BLaER1 treated with 17β-estradiol and CSF1 and Interleukin-3, amounts not matched to agents 10 nM and 100 nM (cell line): ENCODE data around the gene DLL4.

Experiments
- H3K27ac ChIP-seq, 11 experiments: shearing (Covaris generic); formaldehyde crosslinking; 2 replicates each; pipeline ENCODE4 v1.8.1; 2022
- H3K27me3 ChIP-seq, 11 experiments: shearing (Covaris generic); formaldehyde crosslinking; 2 replicates each; pipeline ENCODE4 v1.8.1; 2022
- H3K36me3 ChIP-seq, 11 experiments: shearing (Covaris generic); formaldehyde crosslinking; 2 replicates each; pipeline ENCODE4 v1.8.1; 2022
- H3K4me1 ChIP-seq, 10 experiments: shearing (Covaris generic); formaldehyde crosslinking; 2 replicates each; pipeline ENCODE4 v1.8.1; 2022
- H3K4me2 ChIP-seq, 11 experiments: shearing (Covaris generic); formaldehyde crosslinking; 2 replicates each; pipeline ENCODE4 v1.8.1; 2022
- H3K4me3 ChIP-seq, 10 experiments: shearing (Covaris generic); formaldehyde crosslinking; 2 replicates each; pipeline ENCODE4 v1.8.1; 2022
- H3K9ac ChIP-seq, 11 experiments: shearing (Covaris generic); formaldehyde crosslinking; 2 replicates each; pipeline ENCODE4 v1.8.1; 2022
- H3K9me3 ChIP-seq, 11 experiments: shearing (Covaris generic); formaldehyde crosslinking; replicated peaks in 1 of 11; 2 replicates each; pipeline ENCODE4 v1.8.1; 2022
- H4K20me1 ChIP-seq, 11 experiments: shearing (Covaris generic); formaldehyde crosslinking; 2 replicates each; pipeline ENCODE4 v1.8.1; 2022
- Cebpa-rat ChIP-seq, 11 experiments: shearing (Covaris generic); IDR thresholded peaks; 2 replicates each; pipeline ENCODE4 v1.8.1; 2022

The DLL4 gene

GRCh38 chr15:40926659-40927494 lies 2.3 kb upstream of the DLL4 start:
- no peaks in the 10 kb centered on the region for H3K36me3 ChIP-seq
- H3K4me3 ChIP-seq = peak overlapping the region; percentile 33 to 74 (median 61); a peak in 17 of 20 replicates
- peak overlapping the region in 5 of 11 experiments; percentile 30 to 68 (median 50); a peak in 9 of 22 replicates for H3K9ac ChIP-seq
- H3K27me3 ChIP-seq = peaks cover 82 to 100% (median 91%) of the 10 kb centered on the region in 11 experiments
- peak overlapping the region in 1 of 11 experiments; percentile 12; a peak in 1 of 22 replicates for H3K27ac ChIP-seq
- H3K9me3 ChIP-seq = no peaks in the 10 kb centered on the region
- TF ChIP-seq Cebpa-rat (IDR thresholded peaks at IDR 0.05) = no peak
- peak overlapping the region; percentile 90 to 100 (median 99) for H3K4me2 ChIP-seq
- H3K4me1 ChIP-seq = peaks cover 62 to 93% (median 85%) of the 10 kb centered on the region in 10 experiments
- H4K20me1 ChIP-seq = peaks cover 0 to 59% (median 29%) of the 10 kb centered on the region in 11 experiments; a peak in 15 of 22 replicates

GRCh38 chr15:40927495-40927872 lies 1.7 kb upstream of the DLL4 start:
- Histone ChIP-seq H3K4me3 (peak overlapping the region; percentile 53 to 74 (median 61); a peak in 18 of 20 replicates), H3K27me3 (peaks cover 88 to 100% (median 97%) of the 10 kb centered on the region in 11 experiments), H3K36me3 (no peaks in the 10 kb centered on the region), H3K4me1 (peaks cover 63 to 93% (median 85%) of the 10 kb centered on the region in 10 experiments), H3K4me2 (peak overlapping the region; percentile 90 to 100 (median 99)), H3K9me3 (no peaks in the 10 kb centered on the region), H4K20me1 (peaks cover 0 to 65% (median 29%) of the 10 kb centered on the region in 11 experiments; a peak in 15 of 22 replicates), H3K27ac (peak overlapping the region in 1 of 11 experiments; percentile 12; a peak in 1 of 22 replicates), H3K9ac (peak overlapping the region in 6 of 11 experiments; percentile 30 to 68 (median 56); a peak in 12 of 22 replicates)
- no peak for TF ChIP-seq Cebpa-rat (IDR thresholded peaks at IDR 0.05)

- H3K4me2 ChIP-seq = peak overlapping the region; percentile 90 to 100 (median 99)
- H3K36me3 ChIP-seq = no peaks in the 10 kb centered on the region
- H3K27ac ChIP-seq = peak overlapping the region in 2 of 11 experiments; percentile 29 to 38; a peak in 3 of 22 replicates
- peaks cover 68 to 94% (median 83%) of the 10 kb centered on the region in 10 experiments for H3K4me1 ChIP-seq
- H3K27me3 ChIP-seq = peaks cover 94 to 100% (median 100%) of the 10 kb centered on the region in 11 experiments
- peak overlapping the region; percentile 53 to 74 (median 61) for H3K4me3 ChIP-seq
- H3K9ac ChIP-seq = peak overlapping the region in 10 of 11 experiments; percentile 34 to 68 (median 63); a peak in 18 of 22 replicates
- TF ChIP-seq Cebpa-rat (IDR thresholded peaks at IDR 0.05) = no peak
- no peaks in the 10 kb centered on the region for H3K9me3 ChIP-seq
- peaks cover 0 to 71% (median 30%) of the 10 kb centered on the region in 11 experiments; a peak in 15 of 22 replicates for H4K20me1 ChIP-seq
Measured at GRCh38 chr15:40927873-40928806, 1.0 kb upstream of the DLL4 start.

- Histone ChIP-seq H3K27me3 (peaks cover 80 to 89% (median 85%) of the 10 kb centered on the region in 11 experiments), H3K36me3 (peaks cover 0 to 7% (median 0%) of the 10 kb centered on the region in 11 experiments; a peak in 3 of 22 replicates), H3K9me3 (no peaks in the 10 kb centered on the region), H3K4me2 (peak overlapping the region; percentile 90 to 100 (median 99)), H3K4me3 (peak overlapping the region; percentile 53 to 74 (median 61)), H3K27ac (no peak overlapping the region), H3K9ac (peak overlapping the region in 9 of 11 experiments; percentile 17 to 65 (median 53); a peak in 17 of 22 replicates), H4K20me1 (peaks cover 0 to 78% (median 30%) of the 10 kb centered on the region in 11 experiments; a peak in 15 of 22 replicates), H3K4me1 (peaks cover 72 to 93% (median 87%) of the 10 kb centered on the region in 10 experiments)
- TF ChIP-seq Cebpa-rat (IDR thresholded peaks at IDR 0.05) = no peak
Measured at GRCh38 chr15:40929660-40930429, 705 bp downstream of the DLL4 start.

GRCh38 chr15:40930430-40931299 lies 1.5 kb downstream of the DLL4 start:
- peak overlapping the region; percentile 90 to 100 (median 99) for H3K4me2 ChIP-seq
- H4K20me1 ChIP-seq = peaks cover 0 to 80% (median 30%) of the 10 kb centered on the region in 11 experiments; a peak in 15 of 22 replicates
- no peak for TF ChIP-seq Cebpa-rat (IDR thresholded peaks at IDR 0.05)
- peaks cover 63 to 98% (median 82%) of the 10 kb centered on the region in 10 experiments for H3K4me1 ChIP-seq
- H3K27me3 ChIP-seq = peaks cover 72 to 81% (median 76%) of the 10 kb centered on the region in 11 experiments
- no peak overlapping the region for H3K27ac ChIP-seq
- peak overlapping the region in 5 of 11 experiments; percentile 47 to 65 (median 61); a peak in 8 of 22 replicates for H3K9ac ChIP-seq
- H3K9me3 ChIP-seq = no peaks in the 10 kb centered on the region
- peak overlapping the region; percentile 53 to 74 (median 61); a peak in 19 of 20 replicates for H3K4me3 ChIP-seq
- peaks cover 0 to 13% (median 0%) of the 10 kb centered on the region in 11 experiments; a peak in 3 of 22 replicates for H3K36me3 ChIP-seq

GRCh38 chr15:40931300-40932142 lies 2.4 kb downstream of the DLL4 start:
- H3K9me3 ChIP-seq = no peaks in the 10 kb centered on the region
- H3K27me3 ChIP-seq = peaks cover 63 to 73% (median 68%) of the 10 kb centered on the region in 11 experiments
- peaks cover 0 to 81% (median 30%) of the 10 kb centered on the region in 11 experiments; a peak in 15 of 22 replicates for H4K20me1 ChIP-seq
- peak overlapping the region in 2 of 11 experiments; percentile 49 to 62; a peak in 2 of 22 replicates for H3K9ac ChIP-seq
- TF ChIP-seq Cebpa-rat (IDR thresholded peaks at IDR 0.05) = no peak
- H3K27ac ChIP-seq = no peak overlapping the region
- H3K4me3 ChIP-seq = peak overlapping the region in 5 of 10 experiments; percentile 53 to 74 (median 63); a peak in 12 of 20 replicates
- peaks cover 61 to 98% (median 80%) of the 10 kb centered on the region in 10 experiments for H3K4me1 ChIP-seq
- H3K36me3 ChIP-seq = peaks cover 0 to 22% (median 0%) of the 10 kb centered on the region in 11 experiments; a peak in 3 of 22 replicates
- H3K4me2 ChIP-seq = peak overlapping the region; percentile 90 to 100 (median 99)
